Measurements from ENCODE around the gene ASB3. TPM values are rescaled to one million over a fixed set of nuclear protein-coding genes. Genes with fewer than 3 reads are reported as not detected.

The ASB3 gene
- total and polyA plus RNA-seq, 4 donors = 2.7 to 13.6 (median 8.7) TPM

GRCh38 chr2:53740170-53740569, 46.6 kb downstream of the ASB3 start:
- Histone ChIP-seq H3K9ac (ENCODE audit: low read depth in 1 of 2, low read length in 2 of 2) (peak overlapping the region in 1 of 2 donors; percentile 22), H3K27me3 (ENCODE audit: control insufficient read depth in 4 of 4, insufficient read depth in 4 of 4, low read length in 3 of 4) (no peaks in the 10 kb centered on the region), H3K9me3 (ENCODE audit: control insufficient read depth in 4 of 4, low read length in 3 of 4) (no peaks in the 10 kb centered on the region), H3K4me1 (ENCODE audit: control insufficient read depth in 4 of 4, insufficient read depth in 4 of 4, low read length in 3 of 4) (peaks cover 0 to 7% (median 4%) of the 10 kb centered on the region in 4 donors), H3K4me3 (ENCODE audit: low read depth in 1 of 3, low read length in 3 of 3) (no peak overlapping the region), H3K36me3 (ENCODE audit: control insufficient read depth in 4 of 4, insufficient read depth in 3 of 4, low read depth in 1 of 4, low read length in 3 of 4) (peaks cover 0 to 1% (median 0%) of the 10 kb centered on the region in 4 donors), H3K27ac (ENCODE audit: low read depth in 1 of 2, low read length in 2 of 2) (no peak overlapping the region)
- DNase-seq (ENCODE audit: low spot score) = no peak
- TF ChIP-seq HNF4G (IDR thresholded peaks at IDR 0.05) (no peak), SP1 (IDR thresholded peaks at IDR 0.05) (no peak), ZBTB33 (IDR thresholded peaks at IDR 0.05) (no peak), RAD21 (IDR thresholded peaks at IDR 0.05) (peak; percentile 78 to 79), JUND (IDR thresholded peaks at IDR 0.05) (no peak), TAF1 (conservative IDR thresholded peaks at IDR 0.05) (no peak), EGR1 (IDR thresholded peaks at IDR 0.05; ENCODE audit: low read depth in 2 of 2) (no peak)
- TF ChIP-seq, protein P1, sequence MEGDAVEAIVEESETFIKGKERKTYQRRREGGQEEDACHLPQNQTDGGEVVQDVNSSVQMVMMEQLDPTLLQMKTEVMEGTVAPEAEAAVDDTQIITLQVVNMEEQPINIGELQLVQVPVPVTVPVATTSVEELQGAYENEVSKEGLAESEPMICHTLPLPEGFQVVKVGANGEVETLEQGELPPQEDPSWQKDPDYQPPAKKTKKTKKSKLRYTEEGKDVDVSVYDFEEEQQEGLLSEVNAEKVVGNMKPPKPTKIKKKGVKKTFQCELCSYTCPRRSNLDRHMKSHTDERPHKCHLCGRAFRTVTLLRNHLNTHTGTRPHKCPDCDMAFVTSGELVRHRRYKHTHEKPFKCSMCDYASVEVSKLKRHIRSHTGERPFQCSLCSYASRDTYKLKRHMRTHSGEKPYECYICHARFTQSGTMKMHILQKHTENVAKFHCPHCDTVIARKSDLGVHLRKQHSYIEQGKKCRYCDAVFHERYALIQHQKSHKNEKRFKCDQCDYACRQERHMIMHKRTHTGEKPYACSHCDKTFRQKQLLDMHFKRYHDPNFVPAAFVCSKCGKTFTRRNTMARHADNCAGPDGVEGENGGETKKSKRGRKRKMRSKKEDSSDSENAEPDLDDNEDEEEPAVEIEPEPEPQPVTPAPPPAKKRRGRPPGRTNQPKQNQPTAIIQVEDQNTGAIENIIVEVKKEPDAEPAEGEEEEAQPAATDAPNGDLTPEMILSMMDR (IDR thresholded peaks at IDR 0.05; ENCODE audit: low read depth, low read length, missing input control) = peak; percentile 34

DNA sequence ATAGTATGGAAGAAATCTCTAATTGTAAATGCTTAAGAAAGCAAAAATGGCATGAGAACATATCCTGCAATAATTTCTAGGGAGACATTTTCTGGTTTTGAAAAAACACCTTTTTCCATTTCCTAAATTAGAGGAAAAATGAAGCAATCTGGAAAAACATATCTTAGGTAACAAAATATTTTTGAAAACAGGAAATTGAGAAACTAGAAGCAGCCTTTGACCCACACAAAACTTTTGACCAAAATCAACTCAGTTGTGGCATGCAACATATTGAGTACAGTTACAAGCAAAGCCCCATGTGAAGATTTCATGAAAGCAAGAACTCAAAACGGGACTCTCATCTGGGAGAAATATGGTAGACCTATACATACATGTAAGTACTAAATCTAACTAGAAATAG, 47.7 kb downstream of the ASB3 start:
- no peak overlapping the region for H3K4me3 ChIP-seq (ENCODE audit: low read depth in 1 of 3, low read length in 3 of 3)
- H3K27ac ChIP-seq (ENCODE audit: low read depth in 1 of 2, low read length in 2 of 2) = peak overlapping the region in 1 of 2 donors; percentile 42
- no peak for DNase-seq (ENCODE audit: low spot score)
- no peaks in the 10 kb centered on the region for H3K27me3 ChIP-seq (ENCODE audit: control insufficient read depth in 4 of 4, insufficient read depth in 4 of 4, low read length in 3 of 4)
- H3K9ac ChIP-seq (ENCODE audit: low read depth in 1 of 2, low read length in 2 of 2) = no peak overlapping the region
- H3K9me3 ChIP-seq (ENCODE audit: control insufficient read depth in 4 of 4, low read length in 3 of 4) = no peaks in the 10 kb centered on the region
- WGBS = 37% methylated on average over 1 of the region's 1 CpG
- peaks cover 0 to 1% (median 0%) of the 10 kb centered on the region in 4 donors for H3K36me3 ChIP-seq (ENCODE audit: control insufficient read depth in 4 of 4, insufficient read depth in 3 of 4, low read depth in 1 of 4, low read length in 3 of 4)
- TF ChIP-seq FOXA1 (IDR thresholded peaks at IDR 0.05) (no peak), RXRA (IDR thresholded peaks at IDR 0.05) (peak in 1 of 2 donors; percentile 5), JUND (IDR thresholded peaks at IDR 0.05) (no peak), MAX (IDR thresholded peaks at IDR 0.05) (no peak), RAD21 (IDR thresholded peaks at IDR 0.05) (no peak), HNF4G (IDR thresholded peaks at IDR 0.05) (no peak), YY1 (IDR thresholded peaks at IDR 0.05) (no peak), GABPA (IDR thresholded peaks at IDR 0.05 in 1 of 2, conservative IDR thresholded peaks at IDR 0.05 in 1 of 2) (peak in 1 of 2 donors; percentile 28), HNF4A (conservative IDR thresholded peaks at IDR 0.05) (peak; percentile 21 to 36), NR2F2 (IDR thresholded peaks at IDR 0.05) (no peak), FOXA2 (IDR thresholded peaks at IDR 0.05) (no peak), SP1 (IDR thresholded peaks at IDR 0.05) (peak; percentile 31), TAF1 (conservative IDR thresholded peaks at IDR 0.05) (peak; percentile 22)
- TF ChIP-seq, protein P2, sequence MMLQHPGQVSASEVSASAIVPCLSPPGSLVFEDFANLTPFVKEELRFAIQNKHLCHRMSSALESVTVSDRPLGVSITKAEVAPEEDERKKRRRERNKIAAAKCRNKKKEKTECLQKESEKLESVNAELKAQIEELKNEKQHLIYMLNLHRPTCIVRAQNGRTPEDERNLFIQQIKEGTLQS (IDR thresholded peaks at IDR 0.05) = no peak
- H3K4me1 ChIP-seq (ENCODE audit: control insufficient read depth in 4 of 4, insufficient read depth in 4 of 4, low read length in 3 of 4) = peaks cover 0 to 7% (median 4%) of the 10 kb centered on the region in 4 donors
